PC-9 (cell line): Measurements from ENCODE around the gene APOM. TPM values are rescaled to one million over a fixed set of nuclear protein-coding genes. Genes with fewer than 3 reads are reported as not detected.

Experiments used
- BruUV-seq: library from RNA; stranded (reverse); fragments of 400-500 nt; replicated peaks from 2 replicates; lab custom pipeline; 2021; lab: Mats Ljungman, UMichigan
- CTCF ChIA-PET: fragments of 300-600 bp; sonication (Branson Sonifier 250); formaldehyde crosslinking; loops from one replicate; lab custom pipeline; 2022; ENCODE audit warnings: antibody characterized with exemption; lab: Charles Lee
- POLR2A ChIA-PET: fragments of 300-600 bp; sonication (Branson Sonifier 250); formaldehyde crosslinking; loops from one replicate; lab custom pipeline; 2022; ENCODE audit warnings: antibody characterized with exemption; ENCODE audit not compliant: unreplicated experiment; lab: Charles Lee
- DNase-seq, 2 experiments: peaks; one replicate each; pipeline versions ENCODE4 v3.0.0 to v3.0.0-alpha.2; 2015 to 2022; ENCODE audit warnings: mixed read lengths in 1 of 2
- H2AFZ ChIP-seq: fragments of 200-600 bp; sonication (generic); 2 replicates; pipeline ENCODE4 v1.8.1; 2017; ENCODE audit warnings: antibody characterized with exemption
- H3F3A ChIP-seq: fragments of 200-600 bp; sonication (generic); 2 replicates; pipeline ENCODE4 v1.8.1; 2017; ENCODE audit warnings: antibody characterized with exemption, mild to moderate bottlenecking, low read depth; ENCODE audit not compliant: insufficient read depth
- H3K27ac ChIP-seq: fragments of 200-600 bp; sonication (generic); 2 replicates; pipeline ENCODE4 v1.6.1; 2016; ENCODE audit warnings: mixed run types
- H3K27me3 ChIP-seq: fragments of 200-600 bp; sonication (generic); 2 replicates; pipeline ENCODE4 v1.6.1; 2016; ENCODE audit warnings: low read depth, mixed run types; ENCODE audit not compliant: insufficient read depth
- H3K36me3 ChIP-seq: fragments of 200-600 bp; sonication (generic); 2 replicates; pipeline ENCODE4 v1.6.1; 2016; ENCODE audit warnings: low read depth, mixed run types
- H3K4me1 ChIP-seq: fragments of 200-600 bp; sonication (generic); replicated peaks from 2 replicates; pipeline ENCODE4 v1.6.1; 2016; ENCODE audit warnings: mixed run types; ENCODE audit not compliant: insufficient read depth
- H3K4me2 ChIP-seq: fragments of 200-600 bp; sonication (generic); 2 replicates; pipeline ENCODE4 v1.6.1; 2017; ENCODE audit warnings: mixed run types
- H3K4me3 ChIP-seq: fragments of 200-600 bp; sonication (generic); 2 replicates; pipeline ENCODE4 v1.6.1; 2016; ENCODE audit warnings: mixed run types
- H3K79me2 ChIP-seq: fragments of 200-600 bp; sonication (generic); 2 replicates; pipeline ENCODE4 v1.6.1; 2017; ENCODE audit warnings: low read depth, mixed run types
- H3K9me2 ChIP-seq: fragments of 200-600 bp; sonication (generic); 2 replicates; pipeline ENCODE4 v1.8.1; 2017; ENCODE audit warnings: mild to moderate bottlenecking; ENCODE audit not compliant: insufficient read depth
- H3K9me3 ChIP-seq: fragments of 200-600 bp; sonication (generic); 2 replicates; pipeline ENCODE4 v1.8.1; 2016; ENCODE audit warnings: low read depth; ENCODE audit not compliant: insufficient read depth
- H4K20me1 ChIP-seq: fragments of 200-600 bp; sonication (generic); 2 replicates; pipeline ENCODE4 v1.8.1; 2017; ENCODE audit not compliant: insufficient read depth
- CTCF ChIP-seq: fragments of 200-600 bp; sonication (generic); conservative IDR thresholded peaks from 2 replicates; pipeline ENCODE4 v1.6.1; 2017; ENCODE audit warnings: mixed run types, antibody characterized with exemption, mild to moderate bottlenecking, moderate library complexity
- EZH2 ChIP-seq: fragments of 200-600 bp; sonication (generic); IDR thresholded peaks from 2 replicates; pipeline ENCODE4 v1.8.0; 2017; ENCODE audit warnings: antibody characterized with exemption, low read depth
- intact Hi-C: fragments of 100-400 bp; cut with micrococcal nuclease; formaldehyde crosslinking; loops from one replicate; pipeline ENCODE4 v1.10.0; 2022; ENCODE audit not compliant: unreplicated experiment
- microRNA-seq: library from miRNA; unstranded; fragments of <30 nt; microRNA quantifications from one replicate; pipeline ENCODE4 v1.2.0, GENCODE V29; 2021; ENCODE audit warnings: borderline number of aligned reads, borderline replicate concordance
- total RNA-seq: library from RNA; stranded (reverse); gene quantifications from 2 replicates; pipeline ENCODE4 v1.2.3, GENCODE V29; 2021

The APOM gene
- total RNA-seq, 1 experiment from 2014 or later = 2.9 TPM

- Histone ChIP-seq H3K4me3 (no peak overlapping the region), H3K4me1 (peaks cover 6% of the 10 kb centered on the region; the same call in 1 of the 2 replicates), H2AFZ (no peak overlapping the region), H3K9me3 (no peaks in the 10 kb centered on the region), H3K27me3 (no peaks in the 10 kb centered on the region), H3K79me2 (peaks cover under 1% of the 10 kb centered on the region; the same call in 1 of the 2 replicates), H3K36me3 (no peaks in the 10 kb centered on the region), H3K27ac (no peak overlapping the region), H4K20me1 (no peaks in the 10 kb centered on the region), H3F3A (no peaks in the 10 kb centered on the region), H3K9me2 (no peaks in the 10 kb centered on the region), H3K4me2 (no peak overlapping the region)
- DNase-seq = no peak
- BruUV-seq = no TSS peak
- TF ChIP-seq EZH2 (no peak), CTCF (no peak)
- CTCF ChIA-PET = no interaction called here
- POLR2A ChIA-PET = no interaction called here
- intact Hi-C loops = no loop called here
These were observed 52.0 kb downstream of the APOM start for GRCh38 chr6:31707701-31708100.

Small RNAs within 50 kb of the gene (microRNA-seq; reads per million reads assigned to microRNA genes)
- not detected for gene MIR4646
- gene MIR6832 = not detected

Other genes starting within 250 kb of the APOM start
- gene MICB, start 157.7 kb upstream of the APOM start, total RNA-seq = 26.7 and 37.8 TPM in 2 replicates
- gene MCCD1, start 126.9 kb upstream of the APOM start, total RNA-seq = not detected in 2 replicates
- gene DDX39B, start 113.9 kb upstream of the APOM start, total RNA-seq = 383 and 436 TPM in 2 replicates
- 0.55 and 1.8 TPM in 2 replicates for gene ATP6V1G2, start 109.3 kb upstream of the APOM start, total RNA-seq
- gene NFKBIL1, start 108.3 kb upstream of the APOM start, total RNA-seq = 26.1 and 38.3 TPM in 2 replicates
- gene LTA, start 83.6 kb upstream of the APOM start, total RNA-seq = not detected in 2 replicates
- gene TNF, start 80.3 kb upstream of the APOM start, total RNA-seq = not detected in 2 replicates
- 0.63 TPM in 1 of 2 replicates, not detected in the other for gene LTB, start 73.5 kb upstream of the APOM start, total RNA-seq
- gene LST1, start 69.6 kb upstream of the APOM start, total RNA-seq = 1.6 TPM in 2 replicates
- gene NCR3, start 62.9 kb upstream of the APOM start, total RNA-seq = not detected in 2 replicates
- not detected in 2 replicates for gene AIF1, start 40.7 kb upstream of the APOM start, total RNA-seq
- gene PRRC2A, start 35.2 kb upstream of the APOM start, total RNA-seq = 182 and 192 TPM in 2 replicates
- gene BAG6, start 3.2 kb upstream of the APOM start, total RNA-seq = 336 and 358 TPM in 2 replicates
- gene C6orf47, start 4.9 kb downstream of the APOM start, total RNA-seq = 17.2 and 17.8 TPM in 2 replicates
- 11.5 and 13.0 TPM in 2 replicates for gene GPANK1, start 9.1 kb downstream of the APOM start, total RNA-seq
- 152 and 173 TPM in 2 replicates for gene CSNK2B, start 10.2 kb downstream of the APOM start, total RNA-seq
- 20.9 and 24.0 TPM in 2 replicates for gene LY6G5B, start 14.1 kb downstream of the APOM start, total RNA-seq
- 2.6 and 3.7 TPM in 2 replicates for gene LY6G5C, start 25.2 kb downstream of the APOM start, total RNA-seq
- 31.3 and 35.2 TPM in 2 replicates for gene ABHD16A, start 47.4 kb downstream of the APOM start, total RNA-seq
- not detected in 2 replicates for gene LY6G6F, start 51.0 kb downstream of the APOM start, total RNA-seq
- gene LY6G6D, start 59.5 kb downstream of the APOM start, total RNA-seq = not detected in 2 replicates
- gene LY6G6C, start 65.9 kb downstream of the APOM start, total RNA-seq = 1.2 and 2.1 TPM in 2 replicates
- gene MPIG6B, start 67.5 kb downstream of the APOM start, total RNA-seq = 0.43 and 0.59 TPM in 2 replicates
- 58.3 and 99.6 TPM in 2 replicates for gene DDAH2, start 73.4 kb downstream of the APOM start, total RNA-seq
- 546 and 599 TPM in 2 replicates for gene CLIC1, start 80.6 kb downstream of the APOM start, total RNA-seq
- 50.0 and 68.8 TPM in 2 replicates for gene MSH5, start 84.1 kb downstream of the APOM start, total RNA-seq
- 11.1 and 16.9 TPM in 2 replicates for gene SAPCD1, start 106.8 kb downstream of the APOM start, total RNA-seq
- 6.0 and 9.6 TPM in 2 replicates for gene VWA7, start 121.4 kb downstream of the APOM start, total RNA-seq
- gene VARS1, start 139.9 kb downstream of the APOM start, total RNA-seq = 99.6 and 124 TPM in 2 replicates
- 67.5 and 74.3 TPM in 2 replicates for gene LSM2, start 151.1 kb downstream of the APOM start, total RNA-seq
- gene HSPA1L, start 159.4 kb downstream of the APOM start, total RNA-seq = 2.3 and 2.6 TPM in 2 replicates
- gene HSPA1A, start 159.6 kb downstream of the APOM start, total RNA-seq = 378 and 385 TPM in 2 replicates
- gene HSPA1B, start 171.8 kb downstream of the APOM start, total RNA-seq = 334 and 340 TPM in 2 replicates
- 23.1 and 23.4 TPM in 2 replicates for gene NEU1, start 206.9 kb downstream of the APOM start, total RNA-seq
- 44.4 and 44.9 TPM in 2 replicates for gene SLC44A4, start 223.1 kb downstream of the APOM start, total RNA-seq
- gene EHMT2, start 241.8 kb downstream of the APOM start, total RNA-seq = 57.3 and 68.3 TPM in 2 replicates
- 16.2 and 20.3 TPM in 2 replicates for gene ZBTB12, start 246.2 kb downstream of the APOM start, total RNA-seq